ENCODE data around the gene ADGRB3. TPM values are rescaled to one million over a fixed set of nuclear protein-coding genes. Genes with fewer than 3 reads are reported as not detected.

The ADGRB3 gene
- total RNA-seq, 1 donor from 2014 or later = 3.5 TPM

GRCh38 chr6:69155467-69155866, 520.4 kb downstream of the ADGRB3 start:
- ATAC-seq (no peak), DNase-seq (no peak)
- no peaks in the 10 kb centered on the region for H3K36me3 ChIP-seq
- no peaks in the 10 kb centered on the region for H3K27me3 ChIP-seq
- H3K4me1 ChIP-seq = no peaks in the 10 kb centered on the region
- H3K9me3 ChIP-seq = no peaks in the 10 kb centered on the region
- no peak for TF ChIP-seq CTCF (IDR thresholded peaks at IDR 0.05)
- no peak overlapping the region for H3K27ac ChIP-seq
- intact Hi-C loops (cut with DNase I) = no loop called here
- H3K4me3 ChIP-seq = no peak overlapping the region

- Histone ChIP-seq H3K36me3 (no peaks in the 10 kb centered on the region), H3K9me3 (no peaks in the 10 kb centered on the region), H3K4me3 (no peak overlapping the region), H3K27ac (no peak overlapping the region), H3K4me1 (no peaks in the 10 kb centered on the region), H3K27me3 (no peaks in the 10 kb centered on the region)
- intact Hi-C loops (cut with DNase I) = no loop called here
- ATAC-seq = no peak
- TF ChIP-seq CTCF (IDR thresholded peaks at IDR 0.05) = no peak
- no peak for DNase-seq
Observed at GRCh38 chr6:69162811-69163210, 527.7 kb downstream of the ADGRB3 start.

- no peak for DNase-seq
- Histone ChIP-seq H3K36me3 (no peaks in the 10 kb centered on the region), H3K27me3 (no peaks in the 10 kb centered on the region), H3K9me3 (no peaks in the 10 kb centered on the region), H3K4me1 (no peaks in the 10 kb centered on the region), H3K27ac (no peak overlapping the region), H3K4me3 (no peak overlapping the region)
- ATAC-seq = no peak
- no peak for TF ChIP-seq CTCF (IDR thresholded peaks at IDR 0.05)
- intact Hi-C loops (cut with DNase I) = no loop called here
Observed at GRCh38 chr6:69164564-69165229, 529.6 kb downstream of the ADGRB3 start.

- Histone ChIP-seq H3K27ac (no peak overlapping the region), H3K4me3 (no peak overlapping the region), H3K36me3 (no peaks in the 10 kb centered on the region), H3K27me3 (no peaks in the 10 kb centered on the region), H3K4me1 (no peaks in the 10 kb centered on the region), H3K9me3 (no peaks in the 10 kb centered on the region)
- TF ChIP-seq CTCF (IDR thresholded peaks at IDR 0.05) = no peak
- intact Hi-C loops (cut with DNase I) = no loop called here
- ATAC-seq = peak; percentile 29
- peak; percentile 41 for DNase-seq
Observed at GRCh38 chr6:69179681-69180080, 544.6 kb downstream of the ADGRB3 start.

GRCh38 chr6:69180361-69181067, 545.4 kb downstream of the ADGRB3 start:
- TF ChIP-seq CTCF (IDR thresholded peaks at IDR 0.05) = no peak
- no peak overlapping the region for H3K4me3 ChIP-seq
- no peaks in the 10 kb centered on the region for H3K36me3 ChIP-seq
- no peaks in the 10 kb centered on the region for H3K4me1 ChIP-seq
- no peak overlapping the region for H3K27ac ChIP-seq
- H3K27me3 ChIP-seq = no peaks in the 10 kb centered on the region
- ATAC-seq = no peak
- DNase-seq = no peak
- intact Hi-C loops (cut with DNase I) = no loop called here
- H3K9me3 ChIP-seq = no peaks in the 10 kb centered on the region

Measured in upper lobe of right lung (tissue), 1 donor.